SK-N-MC (cell line): ENCODE measurements around the gene ELP6.
"Not testable (repeated sequence)": the region's sequence is repeated elsewhere in the genome, so short reads cannot be mapped to it uniquely, and the experiment has no call there.

Experiments
- EZH2 ChIP-seq: fragments of 200-600 bp; sonication (generic); IDR thresholded peaks from one replicate; pipeline ENCODE4 v1.6.1; 2017; ENCODE audit warnings: antibody characterized with exemption
- POLR2AphosphoS5 ChIP-seq: IDR thresholded peaks from 2 replicates; pipeline ENCODE4 v1.6.1; 2012; ENCODE audit warnings: mild to moderate bottlenecking, low read depth, low read length, borderline replicate concordance

- not testable (repeated sequence) for TF ChIP-seq POLR2AphosphoS5, EZH2
These were observed 31.7 kb downstream of the ELP6 start for GRCh38 chr3:47481763-47482162.
